Mesenchymal stem cell (in vitro differentiated cells and primary cell): ENCODE measurements around the gene HECTD4.
"Not testable (repeated sequence)": the region's sequence is repeated elsewhere in the genome, so short reads cannot be mapped to it uniquely, and the experiment has no call there.

Experiments
- DNase-seq: peaks from one replicate; pipeline ENCODE4 v3.0.0-alpha.2; 2013
- H2AFZ ChIP-seq: one replicate; pipeline ENCODE4 v1.6.1; 2013; ENCODE audit warnings: low read depth, mild to moderate bottlenecking, control low read depth, inconsistent platforms, low read length, moderate library complexity
- H2AK5ac ChIP-seq: 2 replicates; pipeline ENCODE4 v1.6.1; 2013; ENCODE audit warnings: low read length, moderate library complexity, mild to moderate bottlenecking, inconsistent platforms; ENCODE audit not compliant: severe bottlenecking
- H2BK120ac ChIP-seq: one replicate; pipeline ENCODE4 v1.6.1; 2013; ENCODE audit warnings: low read depth, mild to moderate bottlenecking, inconsistent platforms, low read length, moderate library complexity
- H2BK12ac ChIP-seq, 2 experiments: one replicate each; pipeline ENCODE4 v1.6.1; 2013; ENCODE audit warnings: inconsistent platforms in 2 of 2, low read length in 2 of 2, mild to moderate bottlenecking in 2 of 2, moderate library complexity in 2 of 2, control low read depth in 1 of 2
- H2BK15ac ChIP-seq: one replicate; pipeline ENCODE4 v1.6.1; 2013; ENCODE audit warnings: mild to moderate bottlenecking, low read depth, inconsistent platforms; ENCODE audit not compliant: poor library complexity, severe bottlenecking
- H2BK5ac ChIP-seq: 2 replicates; pipeline ENCODE4 v1.6.1; 2013; ENCODE audit warnings: low read depth, mild to moderate bottlenecking, low read length, control low read depth, inconsistent platforms; ENCODE audit not compliant: poor library complexity, severe bottlenecking
- H3K14ac ChIP-seq, 2 experiments: one replicate each; pipeline ENCODE4 v1.6.1; 2013; ENCODE audit warnings: inconsistent platforms in 2 of 2, low read length in 2 of 2, control low read depth in 1 of 2, mild to moderate bottlenecking in 1 of 2, moderate library complexity in 1 of 2
- H3K18ac ChIP-seq, 2 experiments: one replicate each; pipeline ENCODE4 v1.6.1; 2013; ENCODE audit warnings: inconsistent platforms in 2 of 2, low read length in 2 of 2, control low read depth in 1 of 2, low read depth in 1 of 2, mild to moderate bottlenecking in 1 of 2
- H3K23ac ChIP-seq, 2 experiments: one replicate each; pipeline ENCODE4 v1.6.1; 2013; ENCODE audit warnings: inconsistent platforms in 2 of 2, low read length in 2 of 2, mild to moderate bottlenecking in 2 of 2, moderate library complexity in 2 of 2, control low read depth in 1 of 2
- H3K27ac ChIP-seq: 2 replicates; pipeline ENCODE4 v1.5.1; 2013; ENCODE audit warnings: mild to moderate bottlenecking, moderate library complexity, low read length, control low read depth, inconsistent platforms; ENCODE audit not compliant: poor library complexity, severe bottlenecking
- H3K27me3 ChIP-seq, 2 experiments: 2 replicates each; pipeline versions ENCODE4 v1.6.1 to v1.7.0; 2013; ENCODE audit warnings: low read length in 2 of 2, mild to moderate bottlenecking in 2 of 2, moderate library complexity in 2 of 2, control low read depth in 1 of 2, inconsistent platforms in 1 of 2; ENCODE audit not compliant: control insufficient read depth in 1 of 2, insufficient read depth in 1 of 2
- H3K36me3 ChIP-seq, 2 experiments: 2 replicates each; pipeline versions ENCODE4 v1.6.1 to v1.7.0; 2013; ENCODE audit warnings: low read length in 2 of 2, control low read depth in 1 of 2, inconsistent platforms in 1 of 2, low read depth in 1 of 2, mild to moderate bottlenecking in 1 of 2; ENCODE audit not compliant: insufficient read depth in 2 of 2, control insufficient read depth in 1 of 2
- H3K4ac ChIP-seq, 2 experiments: one replicate each; pipeline ENCODE4 v1.6.1; 2013; ENCODE audit warnings: inconsistent platforms in 2 of 2, low read length in 2 of 2, mild to moderate bottlenecking in 2 of 2, moderate library complexity in 2 of 2, control low read depth in 1 of 2, low read depth in 1 of 2
- H3K4me1 ChIP-seq: 2 replicates; pipeline ENCODE4 v1.6.1; 2013; ENCODE audit warnings: low read depth, low read length, control low read depth; ENCODE audit not compliant: control insufficient read depth, insufficient read depth
- H3K4me2 ChIP-seq: 2 replicates; pipeline ENCODE4 v1.6.1; 2013; ENCODE audit warnings: low read length, mild to moderate bottlenecking, inconsistent platforms; ENCODE audit not compliant: poor library complexity, severe bottlenecking
- H3K4me3 ChIP-seq, 2 experiments: 2 replicates each; pipeline versions ENCODE4 v1.5.1 to v1.7.0; 2013; ENCODE audit warnings: low read length in 2 of 2, mild to moderate bottlenecking in 2 of 2, control low read depth in 1 of 2, low read depth in 1 of 2; ENCODE audit not compliant: insufficient read depth in 1 of 2
- H3K79me1 ChIP-seq: replicated peaks from 2 replicates; pipeline ENCODE4 v1.6.1; 2013; ENCODE audit warnings: mild to moderate bottlenecking, control low read depth, low read length, inconsistent platforms; ENCODE audit not compliant: poor library complexity, severe bottlenecking
- H3K9ac ChIP-seq: 2 replicates; pipeline ENCODE4 v1.7.0; 2013; ENCODE audit warnings: mild to moderate bottlenecking, low read length, moderate library complexity
- H3K9me3 ChIP-seq: 2 replicates; pipeline ENCODE4 v1.7.0; 2013; ENCODE audit warnings: mild to moderate bottlenecking, low read length; ENCODE audit not compliant: control insufficient read depth
- H4K8ac ChIP-seq: one replicate; pipeline ENCODE4 v1.6.1; 2013; ENCODE audit warnings: inconsistent platforms, mild to moderate bottlenecking, low read length, moderate library complexity
- H4K91ac ChIP-seq: one replicate; pipeline ENCODE4 v1.6.1; 2013; ENCODE audit warnings: mild to moderate bottlenecking, low read length, inconsistent platforms
- WGBS: methylation state at CpG from one replicate; pipeline ENCODE4 v1.1.7; 2013; ENCODE audit warnings: mixed read lengths; 5-methylcytosine and 5-hydroxymethylcytosine counted together

Gene HECTD4

DNA sequence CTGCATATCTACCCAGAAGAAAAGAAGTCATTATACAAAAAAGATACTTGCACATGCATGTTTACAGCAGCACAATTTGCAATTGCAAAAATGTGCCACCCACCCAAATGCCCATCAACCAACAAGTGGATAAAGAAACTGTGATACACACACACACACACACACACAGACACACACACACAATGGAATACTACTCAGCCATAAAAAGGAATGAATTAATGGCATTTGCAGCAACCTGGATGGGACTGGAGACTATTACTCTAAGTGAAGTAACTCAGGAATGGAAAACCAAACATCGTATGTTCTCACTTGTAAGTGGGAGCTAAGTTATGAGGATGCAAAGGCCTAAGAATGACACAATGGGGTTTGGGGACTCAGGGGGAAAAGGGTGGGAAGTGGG lies 47.2 kb downstream of the HECTD4 start:
- not testable (repeated sequence) for H3K4me1 ChIP-seq, H3K9ac ChIP-seq, H2BK5ac ChIP-seq, H3K4me2 ChIP-seq, H3K18ac ChIP-seq, H3K27me3 ChIP-seq, H4K8ac ChIP-seq, H2BK120ac ChIP-seq, H4K91ac ChIP-seq, H2AK5ac ChIP-seq, H2AFZ ChIP-seq, H3K4me3 ChIP-seq, DNase-seq, H3K9me3 ChIP-seq, H2BK15ac ChIP-seq, H3K36me3 ChIP-seq, H2BK12ac ChIP-seq, H3K4ac ChIP-seq, H3K23ac ChIP-seq, H3K14ac ChIP-seq, H3K27ac ChIP-seq
- 94% methylated on average over 1 of the region's 1 CpG for WGBS
- peaks cover 24% of the 10 kb centered on the region for H3K79me1 ChIP-seq

DNA sequence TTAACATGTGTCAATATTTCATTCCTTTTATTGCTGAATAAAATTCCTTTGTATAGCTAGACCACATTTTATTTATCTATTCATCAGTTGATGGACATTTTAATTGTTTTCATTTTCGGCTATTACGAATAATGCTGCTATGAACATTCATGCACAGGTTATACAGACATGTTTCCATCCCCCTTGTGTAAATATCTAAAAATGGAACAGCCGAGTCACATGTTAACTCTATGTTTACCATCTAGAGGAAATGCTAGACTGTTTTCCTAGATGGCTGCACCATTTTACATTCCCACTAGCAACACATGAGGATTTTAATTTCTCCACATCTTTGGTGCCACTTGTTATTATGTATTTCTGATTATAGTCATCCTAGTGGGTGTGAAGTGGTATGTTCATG lies 49.2 kb downstream of the HECTD4 start:
- no peak overlapping the region for H3K14ac ChIP-seq
- H2BK15ac ChIP-seq, result no peak overlapping the region
- no peaks in the 10 kb centered on the region for H3K36me3 ChIP-seq
- H4K91ac ChIP-seq, result no peak overlapping the region
- no peak overlapping the region for H3K23ac ChIP-seq
- H3K79me1 ChIP-seq, result peaks cover 17% of the 10 kb centered on the region
- no peak for DNase-seq
- no peak overlapping the region for H3K9ac ChIP-seq
- H3K4ac ChIP-seq, result no peak overlapping the region
- no peak overlapping the region for H3K4me3 ChIP-seq
- no peaks in the 10 kb centered on the region for H3K9me3 ChIP-seq
- no peaks in the 10 kb centered on the region for H3K27me3 ChIP-seq
- no peak overlapping the region for H4K8ac ChIP-seq
- H3K27ac ChIP-seq, result no peak overlapping the region
- H2AFZ ChIP-seq, result no peak overlapping the region
- no peak overlapping the region for H3K4me2 ChIP-seq
- H2AK5ac ChIP-seq, result no peak overlapping the region
- no peak overlapping the region for H3K18ac ChIP-seq
- no peak overlapping the region for H2BK120ac ChIP-seq
- WGBS, result 90% methylated on average over 3 of the region's 3 CpGs
- H2BK12ac ChIP-seq, result no peak overlapping the region
- no peaks in the 10 kb centered on the region for H3K4me1 ChIP-seq
- no peak overlapping the region for H2BK5ac ChIP-seq

DNA sequence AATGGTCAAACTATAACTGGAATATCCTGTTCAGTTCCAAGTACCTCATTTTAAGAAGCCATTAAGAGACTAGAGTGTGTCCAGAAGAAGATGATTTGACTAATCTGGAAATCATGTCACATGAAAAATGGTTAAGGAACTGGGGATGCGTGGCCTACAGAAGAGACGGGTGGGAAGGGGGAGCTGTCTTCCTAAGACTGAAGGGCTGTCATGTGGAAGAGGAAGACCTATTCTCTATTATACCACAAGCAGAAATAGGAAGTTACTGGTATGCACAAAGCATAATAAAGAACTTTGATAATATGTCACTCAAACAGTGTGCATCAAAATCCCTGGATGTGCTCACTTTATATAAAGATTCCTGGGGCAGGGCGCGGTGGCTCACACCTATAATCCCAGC lies 50.3 kb downstream of the HECTD4 start:
- Histone ChIP-seq H3K36me3 (no peaks in the 10 kb centered on the region), H3K14ac (no peak overlapping the region)
- WGBS, result 98% methylated on average over 3 of the region's 4 CpGs

DNA sequence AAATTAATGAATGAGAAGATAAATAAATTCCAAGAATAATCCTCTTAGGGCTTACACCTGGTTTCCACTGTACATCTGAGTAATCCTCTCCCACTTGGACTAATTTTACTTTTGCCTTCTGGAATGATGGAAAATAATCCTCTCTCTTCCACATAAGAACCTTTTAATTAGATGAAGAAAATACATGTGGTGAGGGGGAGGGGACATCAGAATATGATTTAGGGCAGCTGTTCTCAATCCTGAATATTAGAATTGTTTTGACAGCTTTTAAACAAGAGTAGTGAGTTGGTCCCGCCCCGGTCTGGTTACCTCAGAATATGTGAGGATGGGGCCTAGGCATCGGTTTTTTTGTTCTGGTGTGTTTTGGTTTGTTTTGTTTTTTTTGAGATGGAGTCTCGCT lies 51.5 kb downstream of the HECTD4 start:
- H3K9ac ChIP-seq, result no peak overlapping the region
- no peak overlapping the region for H3K18ac ChIP-seq
- H3K4me1 ChIP-seq, result no peaks in the 10 kb centered on the region

More for the DNA sequence above, 50.3 kb downstream of the HECTD4 start:
- Histone ChIP-seq H3K9me3 (no peaks in the 10 kb centered on the region), H3K4me3 (no peak overlapping the region), H4K8ac (no peak overlapping the region), H3K27me3 (no peaks in the 10 kb centered on the region), H3K79me1 (peaks cover 17% of the 10 kb centered on the region), H3K18ac (no peak overlapping the region), H3K23ac (no peak overlapping the region), H2AFZ (no peak overlapping the region), H2BK12ac (no peak overlapping the region), H3K4me2 (no peak overlapping the region), H3K9ac (no peak overlapping the region), H3K4me1 (no peaks in the 10 kb centered on the region), H3K4ac (no peak overlapping the region), H2BK15ac (no peak overlapping the region), H2AK5ac (no peak overlapping the region), H4K91ac (no peak overlapping the region), H3K27ac (no peak overlapping the region), H2BK5ac (no peak overlapping the region), H2BK120ac (no peak overlapping the region)
- DNase-seq, result no peak

More for the DNA sequence above, 51.5 kb downstream of the HECTD4 start:
- Histone ChIP-seq H3K4me2 (no peak overlapping the region), H4K91ac (no peak overlapping the region), H3K27me3 (no peaks in the 10 kb centered on the region), H2AFZ (no peak overlapping the region), H3K23ac (no peak overlapping the region), H2BK15ac (no peak overlapping the region), H3K4me3 (no peak overlapping the region), H3K79me1 (peaks cover 21% of the 10 kb centered on the region), H3K27ac (no peak overlapping the region), H2AK5ac (no peak overlapping the region), H4K8ac (no peak overlapping the region), H3K36me3 (no peaks in the 10 kb centered on the region), H2BK12ac (no peak overlapping the region), H3K4ac (no peak overlapping the region), H3K14ac (no peak overlapping the region), H2BK120ac (no peak overlapping the region), H2BK5ac (no peak overlapping the region), H3K9me3 (no peaks in the 10 kb centered on the region)
- WGBS, result 94% methylated on average over 4 of the region's 4 CpGs
- DNase-seq, result no peak
